Caco-2 (cell line): ENCODE measurements around the gene ITGA7. TPM values are rescaled to one million over a fixed set of nuclear protein-coding genes. Genes with fewer than 3 reads are reported as not detected.

ENCODE experiments used
- BruUV-seq: library from RNA; stranded (reverse); fragments of 400-500 nt; replicated peaks from 2 replicates; lab custom pipeline; 2021; lab: Mats Ljungman, UMichigan
- CTCF ChIA-PET: fragments of 300-600 bp; sonication (Branson Sonifier 250); formaldehyde crosslinking; loops from one replicate; lab custom pipeline; 2022; ENCODE audit warnings: antibody characterized with exemption; lab: Charles Lee
- POLR2A ChIA-PET: fragments of 300-600 bp; sonication (Branson Sonifier 250); formaldehyde crosslinking; loops from one replicate; lab custom pipeline; 2022; ENCODE audit warnings: antibody characterized with exemption; lab: Charles Lee
- DNase-seq, 2 experiments: peaks; one replicate each; pipeline versions ENCODE4 v3.0.0 to v3.0.0-alpha.2; 2020 to 2022
- H3K27me3 ChIP-seq: replicated peaks from 2 replicates; pipeline ENCODE4 v1.6.0; 2011; ENCODE audit warnings: low read length; ENCODE audit not compliant: control insufficient read depth, insufficient read depth
- H3K36me3 ChIP-seq: 2 replicates; pipeline ENCODE4 v1.5.1; 2011; ENCODE audit warnings: low read length; ENCODE audit not compliant: control insufficient read depth, insufficient read depth
- H3K4me1 ChIP-seq: fragments of 250-450 bp; sonication (Bioruptor Pico); 2 replicates; pipeline ENCODE4 v1.5.1; 2020; ENCODE audit warnings: mild to moderate bottlenecking
- H3K4me3 ChIP-seq: 2 replicates; pipeline ENCODE4 v1.5.1; 2011; ENCODE audit warnings: low read depth, mild to moderate bottlenecking, control low read depth, low read length
- H3K9me3 ChIP-seq: fragments of 250-450 bp; sonication (Bioruptor Pico); 2 replicates; pipeline ENCODE4 v1.5.1; 2020; ENCODE audit warnings: mild to moderate bottlenecking, moderate library complexity
- H3K27ac Mint-ChIP-seq: one replicate; pipeline ENCODE4 v1.8.0; 2022; ENCODE audit warnings: mixed read lengths; ENCODE audit not compliant: unreplicated experiment
- H3K27me3 Mint-ChIP-seq: one replicate; pipeline ENCODE4 v1.8.0; 2022; ENCODE audit warnings: mixed read lengths; ENCODE audit not compliant: insufficient read depth, unreplicated experiment
- H3K36me3 Mint-ChIP-seq: one replicate; pipeline ENCODE4 v1.8.0; 2022; ENCODE audit warnings: mild to moderate bottlenecking, mixed read lengths; ENCODE audit not compliant: insufficient read depth, unreplicated experiment
- H3K4me1 Mint-ChIP-seq: one replicate; pipeline ENCODE4 v1.8.0; 2022; ENCODE audit warnings: low read depth, mixed read lengths; ENCODE audit not compliant: unreplicated experiment
- H3K4me3 Mint-ChIP-seq: one replicate; pipeline ENCODE4 v1.8.0; 2022; ENCODE audit warnings: mild to moderate bottlenecking, moderate library complexity, mixed read lengths; ENCODE audit not compliant: unreplicated experiment
- H3K9me3 Mint-ChIP-seq: one replicate; pipeline ENCODE4 v1.8.0; 2022; ENCODE audit warnings: mixed read lengths; ENCODE audit not compliant: unreplicated experiment
- intact Hi-C: fragments of 100-400 bp; cut with micrococcal nuclease; formaldehyde crosslinking; loops from one replicate; pipeline ENCODE4 v1.10.0; 2022; ENCODE audit not compliant: unreplicated experiment
- total RNA-seq: library from RNA; stranded (reverse); gene quantifications from 2 replicates; pipeline ENCODE4 v1.2.3, GENCODE V29; 2022
- TF ChIP-seq, protein P1 (sequence below), 2 experiments: fragments of 200-600 bp in 1 of 2; IDR thresholded peaks; 1 replicate in 1 of 2; 2 replicates in 1 of 2; pipeline versions ENCODE4 v1.5.1 to v1.8.0; 2011 to 2022; ENCODE audit warnings: antibody characterized with exemption in 1 of 2, control low read depth in 1 of 2, inconsistent platforms in 1 of 2, low read depth in 1 of 2, low read length in 1 of 2, mild to moderate bottlenecking in 1 of 2, moderate library complexity in 1 of 2; ENCODE audit not compliant: insufficient read depth in 1 of 2, severe bottlenecking in 1 of 2, unreplicated experiment in 1 of 2

The ITGA7 gene
- total RNA-seq, 1 experiment from 2014 or later = 46.1 TPM

DNA sequence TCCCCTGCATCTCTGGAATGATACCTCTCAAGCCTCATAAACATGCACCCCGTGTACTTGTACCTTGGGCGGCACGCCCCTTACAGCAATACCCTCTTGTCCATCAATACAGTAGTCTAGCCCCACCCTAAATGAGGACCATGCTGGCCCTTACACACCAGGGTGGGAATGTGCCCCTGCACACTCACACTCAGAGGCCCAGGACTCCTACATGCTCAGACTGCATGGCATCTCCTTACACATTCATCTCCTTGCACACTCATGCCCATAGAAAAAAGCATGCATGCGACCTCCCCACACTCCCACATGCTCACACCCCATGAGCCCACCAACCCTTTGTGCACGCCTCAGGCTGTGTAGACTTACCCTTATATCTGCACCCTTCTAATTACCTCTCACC is 22.0 kb downstream of the ITGA7 start:
- no peak for DNase-seq
- Histone ChIP-seq H3K4me3 (no peak overlapping the region), H3K36me3 (peaks cover 3% of the 10 kb centered on the region), H3K9me3 (no peaks in the 10 kb centered on the region), H3K4me1 (peaks cover 4% of the 10 kb centered on the region; the same call in 1 of the 2 replicates), H3K27me3 (no peaks in the 10 kb centered on the region)
- no peaks in the 10 kb centered on the region for H3K27me3 Mint-ChIP-seq
- intact Hi-C loops = no loop called here
- POLR2A ChIA-PET = no interaction called here
- H3K4me3 Mint-ChIP-seq = no peak overlapping the region
- CTCF ChIA-PET = no interaction called here
- TF ChIP-seq, protein P1, sequence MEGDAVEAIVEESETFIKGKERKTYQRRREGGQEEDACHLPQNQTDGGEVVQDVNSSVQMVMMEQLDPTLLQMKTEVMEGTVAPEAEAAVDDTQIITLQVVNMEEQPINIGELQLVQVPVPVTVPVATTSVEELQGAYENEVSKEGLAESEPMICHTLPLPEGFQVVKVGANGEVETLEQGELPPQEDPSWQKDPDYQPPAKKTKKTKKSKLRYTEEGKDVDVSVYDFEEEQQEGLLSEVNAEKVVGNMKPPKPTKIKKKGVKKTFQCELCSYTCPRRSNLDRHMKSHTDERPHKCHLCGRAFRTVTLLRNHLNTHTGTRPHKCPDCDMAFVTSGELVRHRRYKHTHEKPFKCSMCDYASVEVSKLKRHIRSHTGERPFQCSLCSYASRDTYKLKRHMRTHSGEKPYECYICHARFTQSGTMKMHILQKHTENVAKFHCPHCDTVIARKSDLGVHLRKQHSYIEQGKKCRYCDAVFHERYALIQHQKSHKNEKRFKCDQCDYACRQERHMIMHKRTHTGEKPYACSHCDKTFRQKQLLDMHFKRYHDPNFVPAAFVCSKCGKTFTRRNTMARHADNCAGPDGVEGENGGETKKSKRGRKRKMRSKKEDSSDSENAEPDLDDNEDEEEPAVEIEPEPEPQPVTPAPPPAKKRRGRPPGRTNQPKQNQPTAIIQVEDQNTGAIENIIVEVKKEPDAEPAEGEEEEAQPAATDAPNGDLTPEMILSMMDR (IDR thresholded peaks at IDR 0.05; ENCODE audit: insufficient read depth in 1 of 2, low read depth in 1 of 2, low read length in 1 of 2, severe bottlenecking in 1 of 2, unreplicated experiment in 1 of 2) = no peak
- H3K36me3 Mint-ChIP-seq = peaks cover 5% of the 10 kb centered on the region
- no TSS peak for BruUV-seq
- H3K9me3 Mint-ChIP-seq = no peaks in the 10 kb centered on the region
- H3K4me1 Mint-ChIP-seq = peaks cover 8% of the 10 kb centered on the region
- H3K27ac Mint-ChIP-seq = no peak overlapping the region

- no TSS peak for BruUV-seq
These were observed 22.8 kb downstream of the ITGA7 start for GRCh38 chr12:55684761-55685370.

DNA sequence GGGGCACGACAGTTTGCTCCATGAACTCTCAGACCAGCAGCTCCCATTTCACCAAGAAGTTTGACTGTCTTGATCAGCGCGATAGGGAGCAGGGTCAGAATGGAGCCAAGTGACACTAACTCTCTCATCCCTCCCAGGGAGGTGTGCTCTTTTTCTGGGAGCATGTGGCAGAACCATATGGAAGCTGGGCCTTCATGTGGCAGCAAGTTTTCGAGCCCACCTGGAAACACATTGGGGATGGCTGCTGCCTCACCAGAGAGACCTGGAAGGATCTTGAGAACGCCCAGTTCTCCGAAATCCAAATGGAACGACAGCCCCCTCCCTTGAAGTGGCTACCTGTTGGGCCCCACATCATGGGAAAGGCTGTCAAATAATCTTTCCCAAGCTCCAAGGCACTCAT is 24.0 kb downstream of the ITGA7 start:
- no peaks in the 10 kb centered on the region for H3K27me3 ChIP-seq
- no peaks in the 10 kb centered on the region for H3K9me3 Mint-ChIP-seq
- TF ChIP-seq, protein P1 (IDR thresholded peaks at IDR 0.05; ENCODE audit: insufficient read depth in 1 of 2, low read depth in 1 of 2, low read length in 1 of 2, severe bottlenecking in 1 of 2, unreplicated experiment in 1 of 2) = no peak
- H3K4me3 Mint-ChIP-seq = peak overlapping the region; percentile 10
- POLR2A ChIA-PET = no interaction called here
- CTCF ChIA-PET = no interaction called here
- peaks cover 5% of the 10 kb centered on the region for H3K36me3 Mint-ChIP-seq
- peaks cover 8% of the 10 kb centered on the region for H3K4me1 Mint-ChIP-seq
- no peak overlapping the region for H3K27ac Mint-ChIP-seq
- H3K27me3 Mint-ChIP-seq = no peaks in the 10 kb centered on the region
- no peak overlapping the region for H3K4me3 ChIP-seq
- no TSS peak for BruUV-seq
- H3K4me1 ChIP-seq = peaks cover 4% of the 10 kb centered on the region; the same call in 1 of the 2 replicates
- intact Hi-C loops = no loop called here
- DNase-seq = no peak
- no peaks in the 10 kb centered on the region for H3K9me3 ChIP-seq
- peaks cover 3% of the 10 kb centered on the region for H3K36me3 ChIP-seq

More at GRCh38 chr12:55684761-55685370, 22.8 kb downstream of the ITGA7 start:
- Mint-ChIP-seq H3K4me1 (peaks cover 8% of the 10 kb centered on the region), H3K27me3 (no peaks in the 10 kb centered on the region), H3K4me3 (no peak overlapping the region), H3K27ac (no peak overlapping the region), H3K36me3 (peaks cover 5% of the 10 kb centered on the region), H3K9me3 (no peaks in the 10 kb centered on the region)
- ChIA-PET CTCF (no interaction called here), POLR2A (no interaction called here)
- intact Hi-C loops = no loop called here
- Histone ChIP-seq H3K4me1 (peaks cover 4% of the 10 kb centered on the region; the same call in 1 of the 2 replicates), H3K4me3 (no peak overlapping the region), H3K9me3 (no peaks in the 10 kb centered on the region), H3K36me3 (peaks cover 3% of the 10 kb centered on the region), H3K27me3 (no peaks in the 10 kb centered on the region)
- TF ChIP-seq, protein P1 (IDR thresholded peaks at IDR 0.05; ENCODE audit: insufficient read depth in 1 of 2, low read depth in 1 of 2, low read length in 1 of 2, severe bottlenecking in 1 of 2, unreplicated experiment in 1 of 2) = no peak
- no peak for DNase-seq
